Astrocyte (in vitro differentiated cells and primary cell): ENCODE results near the gene KRTAP5-5. TPM values are rescaled to one million over a fixed set of nuclear protein-coding genes. Genes with fewer than 3 reads are reported as not detected.

Experiments used
- DNase-seq: peaks from one replicate; pipeline ENCODE4 v3.0.0-alpha.2; 2010; ENCODE audit warnings: low read depth
- FAIRE-seq: peaks from 2 replicates; lab custom pipeline; 2011; peaks lifted over from hg19 to GRCh38; lab: Jason Lieb, UNC
- H2AFZ ChIP-seq: 2 replicates; pipeline ENCODE4 v1.6.0; 2012; ENCODE audit warnings: low read depth, low read length, inconsistent platforms
- H3K27ac ChIP-seq: 2 replicates; pipeline ENCODE4 v1.5.1; 2011; ENCODE audit warnings: low read depth, low read length, inconsistent platforms
- H3K27me3 ChIP-seq: 2 replicates; pipeline ENCODE4 v1.6.0; 2011; ENCODE audit warnings: low read length, inconsistent platforms; ENCODE audit not compliant: insufficient read depth
- H3K36me3 ChIP-seq: 2 replicates; pipeline ENCODE4 v1.5.1; 2011; ENCODE audit warnings: low read length, inconsistent platforms; ENCODE audit not compliant: insufficient read depth
- H3K4me1 ChIP-seq: 2 replicates; pipeline ENCODE4 v1.5.1; 2011; ENCODE audit warnings: low read length, inconsistent platforms; ENCODE audit not compliant: insufficient read depth
- H3K4me2 ChIP-seq: 2 replicates; pipeline ENCODE4 v1.6.0; 2012; ENCODE audit warnings: low read length, inconsistent platforms
- H3K4me3 ChIP-seq: 2 replicates; pipeline ENCODE4 v1.5.1; 2011; ENCODE audit warnings: low read depth, mild to moderate bottlenecking, low read length, inconsistent platforms; ENCODE audit not compliant: insufficient read depth
- H3K79me2 ChIP-seq: 2 replicates; pipeline ENCODE4 v1.6.0; 2012; ENCODE audit warnings: mild to moderate bottlenecking, low read length, inconsistent platforms; ENCODE audit not compliant: insufficient read depth
- H3K9ac ChIP-seq: 2 replicates; pipeline ENCODE4 v1.6.0; 2012; ENCODE audit warnings: mild to moderate bottlenecking, low read length, inconsistent platforms
- H3K9me3 ChIP-seq: 2 replicates; pipeline ENCODE4 v1.5.1; 2012; ENCODE audit warnings: low read depth, mild to moderate bottlenecking, low read length, inconsistent platforms; ENCODE audit not compliant: insufficient read depth
- H4K20me1 ChIP-seq: 2 replicates; pipeline ENCODE4 v1.6.0; 2012; ENCODE audit warnings: low read length, inconsistent platforms; ENCODE audit not compliant: insufficient read depth
- H3K27ac Mint-ChIP-seq: one replicate; pipeline ENCODE4 v1.8.0; 2021; ENCODE audit warnings: mild to moderate bottlenecking, mixed read lengths; ENCODE audit not compliant: unreplicated experiment
- H3K27me3 Mint-ChIP-seq: one replicate; pipeline ENCODE4 v1.8.0; 2021; ENCODE audit warnings: low read depth, mixed read lengths; ENCODE audit not compliant: unreplicated experiment
- H3K36me3 Mint-ChIP-seq: one replicate; pipeline ENCODE4 v1.8.0; 2021; ENCODE audit warnings: low read depth, mixed read lengths; ENCODE audit not compliant: unreplicated experiment
- H3K4me1 Mint-ChIP-seq: one replicate; pipeline ENCODE4 v1.8.0; 2021; ENCODE audit warnings: low read depth, mixed read lengths; ENCODE audit not compliant: unreplicated experiment
- H3K4me3 Mint-ChIP-seq: one replicate; pipeline ENCODE4 v1.8.0; 2021; ENCODE audit warnings: mild to moderate bottlenecking, moderate library complexity, mixed read lengths; ENCODE audit not compliant: unreplicated experiment
- H3K9me3 Mint-ChIP-seq: one replicate; pipeline ENCODE4 v1.8.0; 2021; ENCODE audit warnings: mild to moderate bottlenecking, mixed read lengths; ENCODE audit not compliant: unreplicated experiment
- EZH2 ChIP-seq: IDR thresholded peaks from 2 replicates; pipeline ENCODE4 v1.6.1; 2012; ENCODE audit warnings: mild to moderate bottlenecking, low read length, inconsistent platforms; ENCODE audit not compliant: insufficient read depth
- total RNA-seq: library from RNA; stranded (reverse); gene quantifications from 2 replicates; pipeline ENCODE4 v1.2.1, GENCODE V29; 2021
- TF ChIP-seq, protein P1 (sequence below): IDR thresholded peaks from 2 replicates; pipeline ENCODE4 v1.5.1; 2011; ENCODE audit warnings: low read depth, mild to moderate bottlenecking, inconsistent platforms, low read length, moderate library complexity; ENCODE audit not compliant: insufficient read depth

The KRTAP5-5 gene
- total RNA-seq, 1 donor from 2014 or later = not detected

DNA sequence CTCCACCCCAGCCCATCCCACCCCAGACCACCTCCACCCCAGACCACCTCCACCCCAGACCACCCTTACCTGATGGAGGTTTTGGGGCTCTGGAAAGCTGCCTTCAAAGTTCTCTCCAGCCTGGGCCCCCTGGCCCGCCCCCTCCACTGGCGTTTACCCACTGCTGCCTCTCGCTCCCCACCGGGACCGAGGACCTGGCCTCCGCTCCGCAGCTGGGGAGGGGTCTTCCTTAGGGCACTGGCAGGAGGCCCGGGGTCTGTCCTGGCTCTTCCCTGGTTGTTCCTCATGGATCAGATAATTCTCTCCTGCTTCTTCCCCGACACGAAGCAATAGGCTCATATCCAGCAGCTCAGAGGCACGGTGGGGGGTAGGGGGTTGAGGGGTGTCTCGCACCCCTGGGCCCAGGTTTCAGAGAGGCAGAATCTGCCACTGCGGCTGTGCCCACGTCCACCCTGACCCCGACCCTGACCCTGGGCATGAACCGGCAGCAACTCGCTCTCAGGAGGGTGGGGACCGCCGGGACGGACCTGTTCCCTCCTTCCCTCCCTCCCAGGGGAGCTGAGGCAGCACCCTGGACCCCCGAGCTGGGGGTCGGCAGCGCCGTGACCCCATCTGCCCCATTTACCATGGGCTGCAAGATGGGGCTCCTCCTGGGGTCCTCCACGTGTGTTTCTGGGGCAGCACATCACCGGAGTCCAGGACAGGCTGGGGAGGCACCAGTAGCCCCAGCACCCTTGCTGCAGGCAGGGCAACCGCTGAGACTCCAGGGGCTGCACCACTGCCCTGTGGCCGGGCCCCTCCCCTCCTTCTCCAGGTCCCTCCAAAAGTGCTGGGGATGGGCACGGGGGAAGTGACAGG is 12.9 kb downstream of the KRTAP5-5 start:
- Histone ChIP-seq H3K4me2 (no peak overlapping the region), H3K9ac (no peak overlapping the region), H3K79me2 (no peaks in the 10 kb centered on the region), H3K27me3 (peaks cover 14% of the 10 kb centered on the region), H4K20me1 (no peaks in the 10 kb centered on the region), H3K27ac (no peak overlapping the region), H2AFZ (no peak overlapping the region), H3K4me3 (no peak overlapping the region), H3K9me3 (no peaks in the 10 kb centered on the region), H3K36me3 (no peaks in the 10 kb centered on the region), H3K4me1 (no peaks in the 10 kb centered on the region)
- TF ChIP-seq, protein P1, sequence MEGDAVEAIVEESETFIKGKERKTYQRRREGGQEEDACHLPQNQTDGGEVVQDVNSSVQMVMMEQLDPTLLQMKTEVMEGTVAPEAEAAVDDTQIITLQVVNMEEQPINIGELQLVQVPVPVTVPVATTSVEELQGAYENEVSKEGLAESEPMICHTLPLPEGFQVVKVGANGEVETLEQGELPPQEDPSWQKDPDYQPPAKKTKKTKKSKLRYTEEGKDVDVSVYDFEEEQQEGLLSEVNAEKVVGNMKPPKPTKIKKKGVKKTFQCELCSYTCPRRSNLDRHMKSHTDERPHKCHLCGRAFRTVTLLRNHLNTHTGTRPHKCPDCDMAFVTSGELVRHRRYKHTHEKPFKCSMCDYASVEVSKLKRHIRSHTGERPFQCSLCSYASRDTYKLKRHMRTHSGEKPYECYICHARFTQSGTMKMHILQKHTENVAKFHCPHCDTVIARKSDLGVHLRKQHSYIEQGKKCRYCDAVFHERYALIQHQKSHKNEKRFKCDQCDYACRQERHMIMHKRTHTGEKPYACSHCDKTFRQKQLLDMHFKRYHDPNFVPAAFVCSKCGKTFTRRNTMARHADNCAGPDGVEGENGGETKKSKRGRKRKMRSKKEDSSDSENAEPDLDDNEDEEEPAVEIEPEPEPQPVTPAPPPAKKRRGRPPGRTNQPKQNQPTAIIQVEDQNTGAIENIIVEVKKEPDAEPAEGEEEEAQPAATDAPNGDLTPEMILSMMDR = no peak
- TF ChIP-seq EZH2 = no peak
- no peaks in the 10 kb centered on the region for H3K36me3 Mint-ChIP-seq
- no peak for FAIRE-seq
- H3K27me3 Mint-ChIP-seq = peaks cover 54% of the 10 kb centered on the region
- no peaks in the 10 kb centered on the region for H3K9me3 Mint-ChIP-seq
- H3K4me3 Mint-ChIP-seq = no peak overlapping the region
- H3K27ac Mint-ChIP-seq = no peak overlapping the region
- H3K4me1 Mint-ChIP-seq = no peaks in the 10 kb centered on the region
- no peak for DNase-seq

DNA sequence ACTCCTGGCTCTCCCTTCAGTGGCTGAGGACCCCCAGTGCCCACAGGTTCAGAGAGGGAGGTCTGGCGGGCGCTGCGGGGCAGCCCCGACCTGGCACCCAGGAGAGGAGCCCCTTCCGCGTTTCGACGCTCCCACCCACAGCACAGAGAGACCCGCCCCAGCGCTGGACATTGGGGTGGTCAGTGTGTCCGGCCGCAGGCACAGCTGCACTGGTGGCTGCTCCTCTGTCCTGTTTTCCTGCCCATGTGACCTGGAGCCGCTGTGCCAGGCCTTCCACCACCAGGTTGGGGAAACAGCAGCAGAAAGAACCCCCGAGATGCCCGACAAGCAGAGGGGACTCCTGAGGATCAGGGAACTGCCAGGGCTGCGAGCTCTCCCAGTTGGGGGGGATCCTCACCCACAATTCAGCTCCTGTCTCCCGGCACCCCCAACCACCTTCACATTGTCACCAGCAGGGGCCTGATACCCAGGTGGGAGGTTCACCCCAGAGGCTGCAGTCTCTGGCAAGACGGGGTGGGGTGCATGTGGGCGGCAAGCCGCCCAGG is 13.6 kb downstream of the KRTAP5-5 start:
- no peaks in the 10 kb centered on the region for H4K20me1 ChIP-seq
- TF ChIP-seq EZH2 = no peak
- TF ChIP-seq, protein P1 = no peak

More for the DNA sequence above, 13.6 kb downstream of the KRTAP5-5 start:
- H3K9me3 ChIP-seq = no peaks in the 10 kb centered on the region
- H3K4me2 ChIP-seq = no peak overlapping the region
- Mint-ChIP-seq H3K9me3 (no peaks in the 10 kb centered on the region), H3K27me3 (peaks cover 57% of the 10 kb centered on the region), H3K27ac (no peak overlapping the region), H3K4me1 (no peaks in the 10 kb centered on the region), H3K36me3 (no peaks in the 10 kb centered on the region), H3K4me3 (no peak overlapping the region)
- no peak overlapping the region for H3K9ac ChIP-seq
- no peak for FAIRE-seq
- no peaks in the 10 kb centered on the region for H3K4me1 ChIP-seq
- no peak for DNase-seq
- H3K36me3 ChIP-seq = no peaks in the 10 kb centered on the region
- H3K27me3 ChIP-seq = peaks cover 14% of the 10 kb centered on the region
- H3K4me3 ChIP-seq = no peak overlapping the region
- H3K27ac ChIP-seq = no peak overlapping the region
- no peak overlapping the region for H2AFZ ChIP-seq
- no peaks in the 10 kb centered on the region for H3K79me2 ChIP-seq
